Tibial nerve (tissue), 4 donors: ENCODE data around the gene THOC6.

Experiments used
- EP300 ChIP-seq, 2 donors: sonication (generic); formaldehyde crosslinking; IDR thresholded peaks; one replicate each; pipeline ENCODE4 v1.6.1; 2017; ENCODE audit warnings: antibody characterized with exemption in 2 of 2, mild to moderate bottlenecking in 1 of 2
- POLR2A ChIP-seq, 2 donors: fragments of 450-650 bp; IDR thresholded peaks; one replicate each; pipeline ENCODE4 v1.6.1; 2017; ENCODE audit warnings: antibody characterized with exemption in 2 of 2, mild to moderate bottlenecking in 2 of 2, moderate library complexity in 2 of 2
- TF ChIP-seq, protein P1 (sequence below), 5 experiments: fragments of 200-600 bp in 3 of 5; fragments of 450-650 bp in 2 of 5; sonication (generic) in 3 of 5; IDR thresholded peaks; one replicate each; pipeline ENCODE4 v1.5.1; 2016 to 2019; ENCODE audit warnings: antibody characterized with exemption in 5 of 5, mild to moderate bottlenecking in 3 of 5, moderate library complexity in 2 of 5

DNA sequence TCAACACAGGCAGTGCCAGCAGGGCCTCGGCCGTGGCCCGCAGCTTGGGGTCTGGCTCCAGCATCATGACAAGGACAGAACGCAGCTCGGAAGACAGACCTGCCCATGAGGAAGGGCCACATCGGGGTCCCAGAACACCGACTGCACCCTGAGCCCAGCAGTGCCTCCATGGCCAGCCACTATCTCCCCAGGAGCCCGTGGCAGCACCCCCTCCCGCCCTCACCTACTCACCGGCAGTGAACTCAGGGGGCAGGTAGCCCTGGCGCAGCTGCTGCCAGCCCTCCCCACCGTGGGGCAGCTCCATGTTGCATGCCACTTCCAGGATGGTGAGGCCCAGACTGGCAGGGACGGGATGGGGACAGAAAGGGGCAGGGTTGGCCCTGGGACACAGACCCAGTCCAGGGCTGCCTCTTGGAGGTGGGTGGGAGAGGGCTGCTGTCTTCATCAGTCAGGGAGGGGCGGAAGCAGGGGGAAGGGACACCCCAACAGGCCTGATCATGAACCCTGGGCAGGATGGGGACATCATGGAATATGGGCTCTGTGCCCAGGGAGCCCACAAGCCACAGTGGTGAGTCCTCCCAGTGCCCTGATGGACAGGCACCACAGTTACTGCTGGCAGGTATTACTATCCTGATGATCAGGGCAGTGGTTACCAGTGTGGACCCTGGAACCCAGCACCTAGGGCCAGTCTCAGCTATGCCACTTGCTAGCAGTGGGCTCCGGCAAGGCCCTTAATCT is 49.3 kb upstream of the THOC6 start:
- TF ChIP-seq, protein P1, sequence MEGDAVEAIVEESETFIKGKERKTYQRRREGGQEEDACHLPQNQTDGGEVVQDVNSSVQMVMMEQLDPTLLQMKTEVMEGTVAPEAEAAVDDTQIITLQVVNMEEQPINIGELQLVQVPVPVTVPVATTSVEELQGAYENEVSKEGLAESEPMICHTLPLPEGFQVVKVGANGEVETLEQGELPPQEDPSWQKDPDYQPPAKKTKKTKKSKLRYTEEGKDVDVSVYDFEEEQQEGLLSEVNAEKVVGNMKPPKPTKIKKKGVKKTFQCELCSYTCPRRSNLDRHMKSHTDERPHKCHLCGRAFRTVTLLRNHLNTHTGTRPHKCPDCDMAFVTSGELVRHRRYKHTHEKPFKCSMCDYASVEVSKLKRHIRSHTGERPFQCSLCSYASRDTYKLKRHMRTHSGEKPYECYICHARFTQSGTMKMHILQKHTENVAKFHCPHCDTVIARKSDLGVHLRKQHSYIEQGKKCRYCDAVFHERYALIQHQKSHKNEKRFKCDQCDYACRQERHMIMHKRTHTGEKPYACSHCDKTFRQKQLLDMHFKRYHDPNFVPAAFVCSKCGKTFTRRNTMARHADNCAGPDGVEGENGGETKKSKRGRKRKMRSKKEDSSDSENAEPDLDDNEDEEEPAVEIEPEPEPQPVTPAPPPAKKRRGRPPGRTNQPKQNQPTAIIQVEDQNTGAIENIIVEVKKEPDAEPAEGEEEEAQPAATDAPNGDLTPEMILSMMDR (IDR thresholded peaks at IDR 0.05) = no peak
- TF ChIP-seq EP300 (IDR thresholded peaks at IDR 0.05) (no peak), POLR2A (IDR thresholded peaks at IDR 0.05) (no peak)
